CD4-positive, alpha-beta T cell treated with Interferon alpha-2 for 1 hour (primary cell): ENCODE results near the gene FANCL.
"Not testable (repeated sequence)": the region's sequence is repeated elsewhere in the genome, so short reads cannot be mapped to it uniquely, and the experiment has no call there.

ENCODE experiments used
- DNase-seq, 2 donors: peaks; one replicate each; pipeline ENCODE4 v3.0.0-alpha.2; 2020 to 2022

Gene FANCL

DNA sequence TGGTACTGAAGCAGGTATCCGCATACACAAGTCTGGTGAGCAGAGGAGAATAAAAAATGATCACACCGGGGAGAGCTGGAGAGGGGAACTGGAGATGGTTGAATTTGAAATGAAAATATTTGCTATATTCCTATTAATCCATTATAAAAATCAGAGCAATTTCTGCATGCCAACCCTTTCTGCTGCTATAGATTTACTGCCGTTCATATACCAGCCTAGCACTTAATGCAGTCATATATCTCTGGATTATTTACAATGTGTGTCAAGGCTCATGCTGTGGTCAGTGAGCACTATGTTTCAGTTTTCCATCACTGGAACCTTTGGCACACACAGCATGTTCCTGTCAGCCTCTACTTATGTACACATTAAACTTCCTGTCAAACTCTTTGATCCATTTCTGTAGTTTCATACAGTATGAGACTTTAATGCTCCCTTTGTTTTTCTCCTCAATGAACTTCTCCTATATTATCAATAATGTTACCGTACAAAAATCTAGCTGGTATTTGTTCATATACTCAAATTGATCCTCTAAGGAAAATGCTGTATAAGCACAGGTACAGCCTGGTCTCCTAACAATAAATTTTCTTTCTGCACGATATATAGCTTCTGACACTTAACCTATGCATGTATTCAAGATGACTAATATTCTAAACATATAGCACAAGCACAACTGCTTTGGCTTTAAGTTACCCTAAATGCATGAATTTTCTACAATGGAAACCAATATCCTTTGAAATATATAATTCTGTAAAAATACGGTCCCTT lies 36.7 kb downstream of the FANCL start:
- DNase-seq, result no peak

DNA sequence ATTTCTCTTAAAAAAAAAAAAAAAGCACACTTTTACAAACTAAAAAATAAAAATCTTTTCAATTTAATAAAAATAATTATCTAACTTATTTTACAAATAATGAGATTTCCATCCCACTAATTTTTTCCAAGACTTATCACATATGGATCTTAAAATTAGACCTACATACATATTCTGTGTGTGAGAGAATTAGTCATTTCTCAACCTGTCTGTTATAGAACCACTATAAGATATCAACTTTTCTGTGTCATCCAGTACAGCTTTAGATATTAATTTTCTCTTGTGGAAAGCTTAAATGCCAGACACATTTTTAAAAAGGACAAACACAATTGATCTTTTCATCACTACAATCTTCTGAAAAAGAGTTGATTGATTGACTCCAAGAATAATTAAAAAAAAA lies 38.1 kb downstream of the FANCL start:
- DNase-seq, result no peak

- no peak for DNase-seq
These were observed 38.7 kb downstream of the FANCL start for GRCh38 chr2:58202404-58202803.

DNA sequence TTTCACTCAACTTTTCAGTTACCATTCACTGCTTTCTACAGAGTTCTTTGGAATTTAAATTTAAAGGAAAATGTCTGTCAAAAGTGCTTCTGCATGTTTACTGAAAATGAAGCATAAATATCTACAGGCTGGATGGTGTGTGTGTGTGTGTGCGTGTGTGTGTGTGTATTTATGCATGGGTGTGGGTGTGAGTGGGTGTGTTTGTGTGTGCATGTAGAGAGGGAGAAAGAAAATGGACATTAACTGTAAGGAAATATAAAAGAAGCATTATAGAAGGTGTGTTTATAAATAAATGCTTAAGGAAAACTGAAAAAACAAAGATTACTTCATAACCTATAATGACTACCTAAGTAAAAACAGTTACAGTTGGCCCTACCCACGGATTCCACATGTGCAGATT lies 43.2 kb downstream of the FANCL start:
- no peak for DNase-seq

- no peak for DNase-seq
These were observed 45.5 kb downstream of the FANCL start for GRCh38 chr2:58195662-58196061.

GRCh38 chr2:58194458-58194857 lies 46.7 kb downstream of the FANCL start:
- DNase-seq, result no peak

GRCh38 chr2:58187022-58187421 lies 54.1 kb downstream of the FANCL start:
- not testable (repeated sequence) for DNase-seq

DNA sequence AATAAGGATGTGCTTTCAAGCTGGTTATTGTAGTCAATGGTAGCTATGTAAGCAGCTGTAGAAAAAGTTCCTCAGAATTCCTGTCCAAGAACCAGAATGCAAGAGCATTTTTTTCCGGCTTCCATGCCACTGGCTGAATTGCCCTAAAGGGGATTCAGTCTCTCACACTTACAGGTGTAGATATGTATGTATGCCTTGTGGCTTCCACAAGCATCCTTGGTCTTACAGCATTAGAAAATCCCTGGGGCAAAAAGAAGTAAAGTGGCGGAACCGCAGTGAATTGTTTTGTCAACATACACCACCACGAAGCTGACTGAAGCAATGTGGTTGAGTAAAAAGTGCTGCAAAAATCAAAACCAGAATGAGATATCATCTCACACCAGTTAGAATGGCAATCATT lies 54.6 kb downstream of the FANCL start:
- no peak for DNase-seq

DNA sequence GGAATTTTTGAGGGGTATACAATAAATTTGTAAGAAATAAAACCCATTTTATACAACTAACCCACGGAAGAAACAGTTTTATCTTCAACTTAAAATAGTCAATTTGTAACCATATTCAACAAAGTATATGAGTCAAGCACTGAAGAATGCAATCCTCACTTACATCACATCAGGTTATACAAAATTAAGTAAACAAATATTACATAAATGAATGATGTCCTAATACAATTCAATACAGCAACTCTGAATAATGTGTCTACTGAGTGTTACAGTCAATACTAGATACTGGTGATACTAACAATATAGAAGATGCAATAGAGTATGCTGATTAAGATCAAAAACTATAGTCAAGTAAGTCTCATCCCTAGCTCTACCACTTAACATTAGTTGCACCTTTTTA lies 58.6 kb downstream of the FANCL start:
- no peak for DNase-seq

- no peak for DNase-seq
These were observed 60.5 kb downstream of the FANCL start for GRCh38 chr2:58180635-58181034.

GRCh38 chr2:58180175-58180574 lies 61.0 kb downstream of the FANCL start:
- DNase-seq, result not testable (repeated sequence)

DNA sequence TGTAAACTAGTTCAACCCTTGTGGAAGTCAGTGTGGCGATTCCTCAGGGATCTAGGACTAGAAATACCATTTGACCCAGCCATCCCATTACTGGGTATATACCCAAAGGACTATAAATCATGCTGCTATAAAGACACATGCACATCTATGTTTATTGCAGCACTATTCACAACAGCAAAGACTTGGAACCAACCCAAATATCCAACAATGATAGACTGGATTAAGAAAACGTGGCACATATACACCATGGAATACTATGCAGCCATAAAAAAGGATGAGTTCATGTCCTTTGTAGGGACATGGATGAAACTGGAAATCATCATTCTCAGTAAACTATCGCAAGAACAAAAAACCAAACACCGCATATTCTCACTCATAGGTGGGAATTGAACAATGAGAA lies 63.9 kb downstream of the FANCL start:
- not testable (repeated sequence) for DNase-seq

- not testable (repeated sequence) for DNase-seq
These were observed 69.3 kb downstream of the FANCL start for GRCh38 chr2:58171831-58172230.

DNA sequence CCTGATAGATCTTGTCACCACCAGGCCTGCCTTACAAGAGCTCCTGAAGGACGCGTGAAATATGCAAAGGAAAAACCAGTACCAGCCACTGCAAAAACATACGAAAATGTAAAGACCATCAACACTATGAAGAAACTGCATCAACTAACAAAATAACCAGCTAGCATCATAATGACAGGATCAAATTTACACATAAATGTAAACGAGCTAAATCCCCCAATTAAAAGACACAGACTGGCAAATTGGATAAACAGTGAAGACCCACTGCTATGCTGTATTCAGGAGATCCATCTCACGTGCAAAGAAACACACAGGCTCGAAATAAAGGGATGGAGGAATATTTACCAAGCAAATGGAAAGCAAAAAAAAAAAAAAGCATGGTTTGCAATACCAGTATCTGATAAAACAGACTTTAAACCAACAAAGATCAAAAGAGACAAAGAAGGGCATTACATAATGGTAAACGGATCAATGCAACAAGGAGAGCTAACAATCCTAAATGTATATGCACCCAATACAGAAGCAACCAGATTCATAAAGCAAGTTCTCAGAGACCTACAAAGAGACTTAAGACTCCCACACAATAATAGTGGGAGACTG lies 70.7 kb downstream of the FANCL start:
- not testable (repeated sequence) for DNase-seq

GRCh38 chr2:58169845-58170244 lies 71.3 kb downstream of the FANCL start:
- DNase-seq, result not testable (repeated sequence)

GRCh38 chr2:58168130-58168529 lies 73.0 kb downstream of the FANCL start:
- not testable (repeated sequence) for DNase-seq

DNA sequence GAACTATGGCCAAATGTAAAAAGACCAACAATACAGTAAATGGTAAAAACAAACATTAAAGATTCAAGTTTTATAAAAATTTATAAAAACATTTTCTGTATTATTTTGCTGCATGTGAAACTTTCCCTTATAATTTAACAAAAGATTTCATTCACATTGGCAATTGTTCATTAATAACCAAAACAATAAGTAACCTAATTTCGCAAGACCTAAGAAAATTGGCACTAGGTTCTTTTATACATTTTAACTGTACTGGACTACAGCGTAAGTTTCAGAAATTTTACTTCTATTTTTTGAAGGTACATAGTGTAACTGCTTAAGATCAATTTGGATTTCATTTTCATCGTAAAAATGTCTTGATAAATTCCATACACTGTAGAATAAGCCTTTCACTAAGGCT lies 77.2 kb downstream of the FANCL start:
- no peak for DNase-seq

DNA sequence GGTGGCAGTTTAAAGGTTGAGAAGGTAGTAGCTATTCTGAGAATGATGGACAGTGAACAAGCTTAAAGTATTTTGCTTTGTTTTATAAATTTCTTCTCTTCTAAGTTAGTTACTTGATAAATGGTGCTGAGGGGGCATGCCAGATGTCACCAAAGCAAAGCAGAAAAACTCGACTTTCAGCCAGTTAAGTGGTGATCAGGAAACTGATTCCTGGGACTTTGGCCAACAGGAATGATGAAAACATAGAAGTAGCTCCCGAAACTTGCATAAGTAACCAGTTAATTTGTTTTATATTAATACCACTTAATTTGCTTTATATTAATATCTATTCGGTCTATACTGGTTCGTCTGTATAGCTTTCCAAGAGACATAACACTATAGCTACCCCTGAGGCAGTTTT lies 82.6 kb downstream of the FANCL start:
- DNase-seq, result no peak

GRCh38 chr2:58157754-58158153 lies 83.4 kb downstream of the FANCL start:
- no peak for DNase-seq

GRCh38 chr2:58156780-58157179 lies 84.3 kb downstream of the FANCL start:
- DNase-seq, result no peak

- DNase-seq, result no peak
These were observed 85.9 kb downstream of the FANCL start for GRCh38 chr2:58155160-58155778.

DNA sequence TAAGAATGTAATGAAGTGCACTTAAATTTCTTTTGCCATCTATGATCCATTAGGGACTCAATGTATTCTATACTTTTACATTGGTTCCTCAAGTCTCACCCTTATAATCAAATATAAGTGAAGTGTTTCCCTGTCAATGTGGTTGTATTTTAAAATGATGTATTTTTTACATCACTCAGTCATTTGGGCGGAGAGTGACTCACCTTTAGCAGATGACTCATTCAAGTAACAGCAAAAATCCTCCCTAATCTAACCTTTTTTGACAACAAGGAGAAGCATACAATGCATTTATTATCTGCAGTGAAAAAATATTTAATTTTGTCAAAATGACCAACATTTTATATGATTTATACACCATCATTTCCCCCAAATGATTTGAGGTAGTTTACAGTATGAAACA lies 94.4 kb downstream of the FANCL start:
- no peak for DNase-seq

- DNase-seq, result not testable (repeated sequence)
These were observed 95.4 kb downstream of the FANCL start for GRCh38 chr2:58145769-58146168.

- no peak for DNase-seq
These were observed 100.5 kb downstream of the FANCL start for GRCh38 chr2:58140508-58141072.
